ENCODE results near the gene AAR2. TPM values are rescaled to one million over a fixed set of nuclear protein-coding genes. Genes with fewer than 3 reads are reported as not detected.

AAR2 gene
- total RNA-seq, 1 donor from 2014 or later: 23.7 TPM

GRCh38 chr20:36238760-36239159 is 2.5 kb downstream of the AAR2 start:
- intact Hi-C loops (cut with DNase I): no loop called here
- TF ChIP-seq CTCF (IDR thresholded peaks at IDR 0.05): no peak
- no peak for DNase-seq
- Histone ChIP-seq H3K4me1 (peaks cover 23% of the 10 kb centered on the region), H3K27me3 (ENCODE audit: low read depth) (no peaks in the 10 kb centered on the region), H3K4me3 (no peak overlapping the region), H3K27ac (no peak overlapping the region), H3K36me3 (peaks cover 45% of the 10 kb centered on the region), H3K9me3 (no peaks in the 10 kb centered on the region)
- no peak for ATAC-seq

GRCh38 chr20:36240076-36240475 is 3.8 kb downstream of the AAR2 start:
- no peak overlapping the region for H3K4me3 ChIP-seq
- TF ChIP-seq CTCF (IDR thresholded peaks at IDR 0.05): no peak
- no peak overlapping the region for H3K27ac ChIP-seq
- ATAC-seq: no peak
- no peaks in the 10 kb centered on the region for H3K9me3 ChIP-seq
- H3K4me1 ChIP-seq: peaks cover 23% of the 10 kb centered on the region
- H3K36me3 ChIP-seq: peaks cover 58% of the 10 kb centered on the region
- intact Hi-C loops (cut with DNase I): no loop called here
- DNase-seq: no peak
- H3K27me3 ChIP-seq (ENCODE audit: low read depth): no peaks in the 10 kb centered on the region

DNA sequence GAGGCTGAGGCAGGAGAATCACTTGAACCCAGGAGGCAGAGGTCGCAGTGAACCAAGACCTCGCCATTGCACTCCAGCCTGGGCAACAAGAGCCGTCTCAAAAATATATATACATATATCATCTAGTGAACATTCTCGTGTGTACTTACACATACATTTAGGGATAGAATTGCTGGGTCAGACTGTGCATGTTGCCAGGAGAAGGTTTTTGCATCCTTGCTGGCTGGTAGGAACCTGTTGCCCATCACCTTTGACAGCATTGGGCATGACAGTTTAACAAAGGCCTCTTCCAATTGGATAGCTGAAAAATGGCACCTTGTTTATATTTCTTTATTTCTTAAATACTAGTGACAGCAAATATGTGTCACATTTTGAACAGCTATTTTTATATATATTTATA is 5.4 kb downstream of the AAR2 start:
- no peak for DNase-seq
- Histone ChIP-seq H3K36me3 (peaks cover 74% of the 10 kb centered on the region), H3K4me3 (no peak overlapping the region), H3K4me1 (peaks cover 23% of the 10 kb centered on the region), H3K27ac (no peak overlapping the region), H3K27me3 (ENCODE audit: low read depth) (no peaks in the 10 kb centered on the region), H3K9me3 (no peaks in the 10 kb centered on the region)
- ATAC-seq: no peak
- intact Hi-C loops (cut with DNase I): no loop called here
- no peak for TF ChIP-seq CTCF (IDR thresholded peaks at IDR 0.05)

GRCh38 chr20:36243726-36244125 is 7.4 kb downstream of the AAR2 start:
- intact Hi-C loops (cut with DNase I): no loop called here
- peaks cover 4% of the 10 kb centered on the region for H3K4me1 ChIP-seq
- no peak overlapping the region for H3K27ac ChIP-seq
- ATAC-seq (no peak), DNase-seq (no peak)
- H3K4me3 ChIP-seq: no peak overlapping the region
- TF ChIP-seq CTCF (IDR thresholded peaks at IDR 0.05): no peak
- H3K27me3 ChIP-seq (ENCODE audit: low read depth): no peaks in the 10 kb centered on the region
- H3K36me3 ChIP-seq: peaks cover 95% of the 10 kb centered on the region
- H3K9me3 ChIP-seq: no peaks in the 10 kb centered on the region

DNA sequence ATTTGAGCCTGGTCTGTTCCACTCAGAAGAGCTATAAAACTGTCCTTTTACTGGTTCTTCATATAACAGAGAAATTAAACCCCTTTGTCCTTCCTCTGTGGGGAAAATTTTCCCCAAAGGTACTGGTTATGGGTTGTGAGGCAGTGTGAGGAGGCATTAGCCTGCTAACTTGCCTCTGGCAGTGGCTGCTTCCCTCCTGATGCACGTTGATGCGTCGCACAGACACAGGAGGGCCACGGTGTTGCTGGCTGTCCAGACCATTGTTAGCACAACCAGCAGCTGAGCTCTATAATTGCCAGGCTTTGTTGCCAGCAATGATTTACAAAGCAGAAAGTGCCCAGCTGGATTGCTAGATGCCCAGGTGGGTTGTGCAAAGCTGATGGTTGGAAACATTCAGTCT is 10.1 kb downstream of the AAR2 start:
- H3K27me3 ChIP-seq (ENCODE audit: low read depth): no peaks in the 10 kb centered on the region
- no peak overlapping the region for H3K4me3 ChIP-seq
- TF ChIP-seq CTCF (IDR thresholded peaks at IDR 0.05): no peak
- no peaks in the 10 kb centered on the region for H3K4me1 ChIP-seq
- peaks cover 98% of the 10 kb centered on the region for H3K36me3 ChIP-seq
- intact Hi-C loops (cut with DNase I): no loop called here
- DNase-seq (no peak), ATAC-seq (no peak)
- no peak overlapping the region for H3K27ac ChIP-seq
- H3K9me3 ChIP-seq: no peaks in the 10 kb centered on the region

- no peaks in the 10 kb centered on the region for H3K4me1 ChIP-seq
- peaks cover 98% of the 10 kb centered on the region for H3K36me3 ChIP-seq
- intact Hi-C loops (cut with DNase I): no loop called here
- no peaks in the 10 kb centered on the region for H3K9me3 ChIP-seq
- ATAC-seq: no peak
- no peak for TF ChIP-seq CTCF (IDR thresholded peaks at IDR 0.05)
- H3K27ac ChIP-seq: no peak overlapping the region
- DNase-seq: no peak
- no peak overlapping the region for H3K4me3 ChIP-seq
- H3K27me3 ChIP-seq (ENCODE audit: low read depth): no peaks in the 10 kb centered on the region
Measured at GRCh38 chr20:36248836-36249235, 12.6 kb downstream of the AAR2 start.

All from lower lobe of right lung (tissue), 2 donors.